NCI-H2227 (cell line): ENCODE measurements around the gene RARB.

Source experiments
- DNase-seq: peaks from one replicate; lab custom pipeline; 2025; ENCODE audit not compliant: unreplicated experiment; lab: John Stamatoyannopoulos, UW

The RARB gene

DNA sequence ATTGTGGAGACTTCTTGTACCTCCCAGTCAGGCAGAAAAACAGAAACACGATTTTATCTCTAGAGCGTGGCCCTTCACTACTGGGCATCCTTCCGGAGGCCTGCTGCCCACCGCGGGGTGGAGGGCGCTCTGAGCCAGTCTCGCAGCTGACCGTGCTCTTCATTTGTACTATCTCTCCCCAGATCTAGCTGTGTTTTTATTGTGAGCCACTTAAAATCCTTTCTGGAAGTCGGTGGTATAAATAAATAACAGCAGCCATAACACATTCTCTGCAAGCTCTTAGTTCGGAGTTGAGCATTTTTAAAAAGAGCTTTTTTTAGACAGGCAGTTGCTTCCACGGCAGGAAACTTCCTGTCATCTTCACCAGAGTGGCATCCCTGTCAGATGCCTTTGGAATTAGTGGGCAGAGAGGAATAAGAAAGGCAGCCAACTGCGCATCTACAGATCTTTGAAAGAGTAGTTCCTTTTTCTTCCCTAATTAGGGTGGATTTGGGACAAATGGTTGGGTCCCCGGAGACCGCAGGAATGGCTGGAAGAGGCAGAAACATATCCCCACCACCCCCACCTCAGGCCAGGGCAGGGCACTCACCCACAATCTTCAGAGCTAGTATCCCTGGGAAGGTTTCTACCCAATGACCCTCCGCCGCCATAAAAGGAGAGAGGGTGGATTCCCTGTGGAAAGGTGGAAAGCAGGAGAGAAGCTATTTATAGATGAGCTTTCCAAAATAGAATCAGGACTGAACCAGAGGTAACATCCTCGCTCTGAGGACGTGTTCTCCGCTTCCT, 145.5 kb downstream of the RARB start:
- no peak for DNase-seq

DNA sequence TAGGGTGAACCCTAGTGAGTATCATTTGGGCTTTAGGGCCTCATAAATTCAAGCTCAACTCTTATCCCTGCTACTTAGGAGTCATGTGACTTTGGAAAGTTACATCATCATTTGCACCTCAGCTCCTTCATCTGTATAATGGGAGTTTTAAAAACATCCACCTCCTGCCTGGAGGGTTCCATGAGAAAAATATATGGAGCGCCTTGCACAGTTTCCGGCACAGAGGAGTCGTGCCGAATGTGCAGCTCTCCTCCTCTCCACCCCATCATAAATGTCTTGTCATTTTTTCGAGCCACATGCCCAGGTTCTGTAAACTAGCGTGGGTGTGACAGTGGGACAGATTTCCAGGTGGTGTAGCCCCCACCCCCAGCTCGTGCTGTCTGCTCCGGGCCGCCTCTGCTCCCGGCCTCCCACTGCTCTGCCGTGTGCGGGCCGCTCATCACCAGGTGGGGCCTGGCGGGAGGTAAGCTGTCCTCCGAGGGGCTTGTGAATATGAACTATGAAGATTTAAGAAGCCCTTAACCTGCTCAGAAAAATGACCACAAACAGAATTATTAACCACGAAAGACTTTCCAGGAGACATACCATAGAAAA, 146.2 kb downstream of the RARB start:
- DNase-seq, result no peak

DNA sequence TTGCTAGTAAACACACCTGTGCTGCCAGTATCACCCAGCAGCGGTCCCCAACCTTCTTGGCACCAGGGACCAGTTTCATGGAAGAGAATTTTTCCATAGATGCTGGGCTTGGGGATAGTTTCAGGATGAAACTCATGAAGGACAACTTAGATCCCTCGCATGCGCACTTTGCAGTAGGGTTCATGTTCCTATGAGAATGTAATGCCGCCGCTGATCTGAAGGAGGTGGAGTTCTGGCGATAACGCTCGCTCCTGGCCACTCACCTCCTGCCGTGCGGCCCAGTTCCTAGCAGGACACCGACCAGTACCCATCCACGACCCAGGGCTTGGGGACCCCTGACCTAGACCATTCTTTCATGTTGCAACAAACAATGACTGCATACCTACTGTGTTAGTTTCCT, 146.9 kb downstream of the RARB start:
- no peak for DNase-seq

DNA sequence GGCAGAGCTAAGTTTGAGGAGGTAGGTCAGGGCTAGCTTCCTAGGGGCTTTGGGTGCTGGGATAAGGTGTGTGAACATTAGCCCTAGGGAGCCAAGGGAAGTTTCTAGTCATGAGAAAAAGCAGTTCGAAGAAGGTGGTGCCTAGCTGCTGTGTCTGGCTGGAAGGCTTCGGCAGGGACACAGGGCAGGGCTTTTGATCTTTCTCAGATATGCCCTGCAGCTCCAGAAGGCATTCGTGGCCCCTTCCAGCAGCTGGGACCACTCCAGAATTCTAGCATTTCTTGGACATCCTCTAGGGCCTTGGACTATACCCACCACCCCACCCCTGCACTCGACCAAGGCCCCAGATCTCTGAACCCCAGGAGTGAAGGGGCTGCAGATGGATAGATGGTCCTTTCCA, 148.1 kb downstream of the RARB start:
- no peak for DNase-seq

DNA sequence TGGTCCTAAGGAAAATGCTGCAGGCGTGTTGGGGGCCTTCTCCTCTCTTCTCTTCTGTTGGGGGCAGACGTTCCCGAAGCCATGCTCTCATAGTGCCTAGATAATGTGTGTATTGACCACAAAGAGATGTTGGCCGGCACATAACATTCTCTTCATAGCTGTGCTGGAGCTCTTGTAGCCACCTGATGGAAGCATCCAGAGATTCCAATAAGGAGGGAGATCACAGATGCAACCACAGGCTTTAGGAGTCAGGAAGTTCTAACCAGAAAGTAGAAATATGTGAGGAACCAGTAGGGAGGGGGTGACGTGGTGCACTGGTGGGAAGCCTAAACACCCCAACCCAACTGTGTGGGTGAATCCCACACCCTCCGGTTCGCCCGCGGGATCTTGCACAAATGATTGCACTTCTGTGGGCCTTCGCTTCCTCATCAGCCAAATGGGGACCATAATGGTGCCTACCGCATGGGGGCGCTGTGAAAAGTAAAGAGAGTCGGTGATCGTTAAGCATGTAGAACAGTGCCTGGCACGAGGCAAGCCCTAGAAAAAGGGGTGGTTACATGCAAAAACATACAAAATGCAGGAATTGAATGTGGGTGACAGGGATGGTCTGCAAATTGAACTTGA, 148.9 kb downstream of the RARB start:
- no peak for DNase-seq

DNA sequence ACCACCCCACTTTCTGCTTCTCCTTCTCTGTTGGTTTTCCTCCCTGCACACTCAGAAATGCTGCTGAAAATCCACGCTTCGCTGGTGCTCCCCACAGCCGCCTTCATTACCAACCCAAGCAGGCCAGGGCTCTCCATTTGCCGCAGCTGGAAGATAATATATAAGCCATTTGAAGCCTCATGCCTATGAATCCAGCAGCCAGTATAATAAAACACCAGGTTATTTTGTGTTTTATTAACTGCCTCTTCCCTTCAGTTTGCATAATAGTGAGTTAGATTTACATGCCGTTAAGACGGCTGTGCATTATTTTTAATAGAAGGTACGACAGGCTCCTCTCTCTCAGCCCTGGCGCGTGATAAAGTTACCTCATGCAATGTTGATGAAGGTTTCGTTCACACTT, 150.0 kb downstream of the RARB start:
- no peak for DNase-seq

DNA sequence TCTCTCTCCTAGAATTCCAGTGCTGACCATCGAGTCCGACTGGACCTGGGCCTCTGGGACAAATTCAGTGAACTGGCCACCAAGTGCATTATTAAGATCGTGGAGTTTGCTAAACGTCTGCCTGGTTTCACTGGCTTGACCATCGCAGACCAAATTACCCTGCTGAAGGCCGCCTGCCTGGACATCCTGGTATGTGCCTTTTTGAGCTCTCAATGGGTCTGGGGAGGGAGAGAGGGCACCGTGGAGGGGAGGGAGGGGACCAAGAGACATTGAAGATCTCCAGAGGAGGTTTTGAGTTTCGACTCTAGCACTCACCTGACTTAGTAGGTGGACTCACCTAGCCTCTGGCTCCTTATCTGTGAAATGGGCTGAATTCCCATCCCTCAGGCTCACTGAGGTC, 152.5 kb downstream of the RARB start:
- DNase-seq, result no peak

DNA sequence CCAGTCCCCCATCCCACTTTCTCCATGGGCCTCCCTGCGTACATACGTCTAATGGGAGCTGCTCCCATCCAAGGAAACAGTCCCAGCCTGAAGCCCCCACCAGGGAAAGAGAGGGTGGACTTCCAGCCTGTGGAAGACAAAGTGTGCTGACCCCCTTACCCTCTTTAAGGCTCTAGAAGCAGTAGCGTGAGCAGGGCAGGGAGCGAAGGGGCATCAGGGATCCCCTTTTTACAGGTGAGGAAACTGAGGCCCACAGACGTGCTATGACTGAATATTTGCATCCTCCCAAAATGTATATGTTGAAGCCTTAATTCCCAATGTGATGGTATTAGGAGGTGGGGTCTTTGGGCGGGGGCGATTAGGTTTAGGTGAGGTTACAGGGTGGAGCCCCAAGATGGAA, 153.3 kb downstream of the RARB start:
- DNase-seq, result no peak

DNA sequence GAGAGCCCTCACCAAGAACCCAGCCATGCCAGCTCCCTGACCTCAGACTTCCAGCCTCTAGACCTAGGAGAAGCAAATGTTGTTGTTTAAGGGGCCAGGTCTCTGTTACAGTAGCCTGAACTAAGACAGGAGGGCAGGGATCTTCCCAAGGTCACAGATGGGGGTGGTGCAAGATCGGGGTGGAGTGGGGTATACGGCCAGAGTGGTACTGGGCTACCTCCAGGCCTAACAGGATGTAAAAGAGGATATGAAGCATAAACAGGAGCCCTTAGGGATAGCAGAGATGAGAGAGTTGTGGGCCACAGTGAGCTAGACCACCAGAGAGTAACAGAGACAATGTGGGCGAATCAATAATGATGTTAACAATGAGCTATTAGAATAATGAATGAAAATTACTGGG, 153.8 kb downstream of the RARB start:
- no peak for DNase-seq

DNA sequence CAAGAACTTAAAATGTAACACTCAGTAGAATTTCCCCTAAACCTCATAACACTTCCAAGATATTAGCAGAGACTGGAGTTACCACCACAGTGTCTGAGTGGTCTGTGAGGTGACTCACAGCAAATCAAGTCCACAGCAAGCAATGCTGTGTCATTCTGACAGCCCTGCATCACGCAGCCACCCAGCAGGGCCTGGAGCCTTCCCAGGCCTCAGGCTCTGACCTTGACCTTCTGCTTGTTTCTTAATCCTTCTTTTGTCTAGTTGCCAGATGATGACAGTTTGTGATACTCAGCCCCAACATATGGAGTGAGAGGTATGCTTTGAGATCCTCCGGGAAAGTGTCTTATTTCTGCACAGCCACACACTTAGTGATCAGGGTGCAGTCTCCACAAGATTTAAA, 154.2 kb downstream of the RARB start:
- DNase-seq, result no peak

DNA sequence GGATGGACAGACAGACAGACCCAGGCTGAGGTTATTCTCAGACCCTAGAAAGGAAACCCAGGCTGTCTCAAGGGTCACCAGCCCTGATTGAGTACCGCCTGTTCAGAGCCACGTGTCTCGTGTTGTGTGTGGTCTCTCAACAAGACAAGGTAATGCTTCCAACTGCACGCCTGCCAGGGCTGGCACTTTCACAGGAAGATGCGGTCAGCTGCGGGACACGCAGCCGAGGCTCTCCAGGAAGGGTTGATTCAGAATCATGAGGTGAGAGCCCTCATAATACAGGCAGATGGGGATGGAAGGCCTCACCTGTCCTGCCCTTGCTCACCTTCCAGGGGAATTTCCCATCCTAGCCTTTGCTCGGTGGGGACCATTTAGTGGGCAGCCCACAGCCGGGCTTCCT, 155.3 kb downstream of the RARB start:
- DNase-seq, result no peak

DNA sequence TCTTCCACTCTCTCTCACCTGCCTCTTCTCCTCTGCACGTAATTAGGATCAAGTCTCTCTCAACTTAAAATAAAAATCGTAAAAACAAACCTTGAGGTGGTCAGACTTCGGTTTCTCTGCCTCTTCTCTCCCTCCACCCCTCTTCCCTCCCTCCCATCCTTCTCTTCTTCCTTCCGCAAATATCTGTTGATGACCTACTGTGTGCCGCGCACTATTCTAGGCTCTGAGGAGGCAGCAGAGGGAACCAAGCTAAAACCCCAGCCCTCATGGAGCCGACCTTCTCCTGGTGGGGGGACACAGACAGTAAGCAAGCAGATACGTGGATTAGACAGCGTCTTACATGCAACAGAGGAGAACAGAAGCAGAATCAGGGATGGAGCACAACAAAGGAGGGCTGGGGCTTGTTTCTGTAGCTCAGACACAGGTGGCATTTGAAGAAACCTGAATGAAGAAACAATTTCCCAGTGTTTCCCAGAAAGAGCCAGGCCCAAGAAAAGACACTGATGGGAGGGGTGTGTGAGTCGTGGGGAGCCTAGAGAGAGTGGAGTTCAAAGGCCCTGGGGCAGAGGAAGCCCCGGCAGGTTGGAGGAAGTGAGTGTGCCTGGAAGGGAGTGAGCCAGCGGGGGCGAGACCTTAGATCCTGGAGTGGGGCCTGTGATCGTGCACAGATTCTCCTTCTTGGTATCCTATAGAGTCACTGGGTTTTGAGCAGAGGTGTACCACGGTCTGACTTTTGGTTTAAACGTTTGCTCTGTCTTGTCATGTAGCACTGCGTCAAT, 156.1 kb downstream of the RARB start:
- DNase-seq, result no peak

DNA sequence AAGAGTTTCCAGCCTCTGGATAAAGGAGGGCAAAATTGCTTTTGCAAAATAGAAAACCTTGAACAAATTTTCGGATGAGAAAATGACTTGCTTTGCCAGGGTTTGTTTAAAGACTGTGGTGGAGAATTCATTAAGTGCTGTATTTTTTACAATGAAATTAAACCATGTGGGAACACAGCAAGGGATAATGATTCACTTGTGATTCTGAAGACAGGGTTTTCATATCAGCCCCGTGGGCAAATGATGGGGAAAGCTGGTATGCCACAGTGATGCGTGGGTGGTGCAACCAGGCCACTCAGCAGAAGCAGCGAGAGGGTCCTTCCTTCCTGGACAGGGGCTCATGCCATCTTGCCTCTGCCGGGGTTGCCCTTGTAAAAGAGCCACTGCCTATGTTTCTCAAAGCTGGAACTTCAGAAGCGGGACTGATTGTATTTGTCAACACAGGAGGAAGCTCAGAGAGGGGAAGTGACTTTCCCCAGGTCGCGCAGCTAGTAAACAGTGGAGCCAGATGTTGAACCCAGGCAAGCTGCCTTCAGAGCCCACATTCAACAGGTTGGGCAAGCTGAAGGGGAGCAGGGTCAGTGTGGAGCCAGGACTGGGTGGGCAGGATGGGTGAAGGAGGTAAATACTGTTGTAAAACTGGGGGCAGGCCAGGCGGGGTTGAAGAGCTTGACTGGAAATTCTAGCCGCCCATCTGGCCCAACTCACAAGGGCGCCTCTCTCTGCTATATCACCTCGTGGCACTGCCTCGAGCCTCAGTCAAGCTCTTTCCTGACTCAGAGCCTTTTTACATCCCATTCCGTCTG, 157.5 kb downstream of the RARB start:
- DNase-seq, result no peak

DNA sequence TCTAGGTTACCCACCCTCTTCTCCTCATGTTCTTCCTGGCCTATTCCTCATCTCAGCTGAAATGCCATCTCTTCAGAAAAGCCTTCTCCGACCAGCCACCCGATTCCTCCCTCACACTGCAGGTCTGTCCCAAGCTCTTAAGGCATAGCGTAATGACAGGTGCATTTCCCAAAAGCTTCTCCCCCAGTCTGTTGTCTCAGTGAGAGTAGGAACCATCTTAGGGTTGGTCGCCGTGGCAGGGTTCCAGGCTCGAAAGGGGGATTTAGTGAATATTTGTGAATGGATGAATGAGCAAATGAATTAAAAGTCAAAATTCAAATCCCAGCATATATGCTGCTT, 158.1 kb downstream of the RARB start:
- DNase-seq, result no peak

DNA sequence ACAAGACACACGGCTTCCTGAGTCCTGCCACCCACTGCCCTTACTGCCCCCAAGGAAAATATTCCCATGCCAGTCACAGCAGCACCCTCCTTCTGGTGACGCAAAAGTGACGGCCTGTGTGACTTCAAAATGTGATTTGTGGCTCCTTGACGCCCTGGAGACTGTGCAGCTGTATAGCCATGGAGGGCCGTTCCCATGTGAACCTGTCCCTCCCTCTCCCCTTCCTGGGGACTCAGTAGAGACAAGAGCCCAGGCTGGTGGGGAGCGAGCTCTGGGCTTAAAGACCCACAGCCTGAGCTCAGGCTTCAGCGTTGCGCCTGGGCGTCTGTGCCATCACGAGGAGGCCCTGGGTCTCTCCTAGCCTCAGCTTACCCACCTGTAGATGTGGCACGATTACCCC, 158.5 kb downstream of the RARB start:
- no peak for DNase-seq

DNA sequence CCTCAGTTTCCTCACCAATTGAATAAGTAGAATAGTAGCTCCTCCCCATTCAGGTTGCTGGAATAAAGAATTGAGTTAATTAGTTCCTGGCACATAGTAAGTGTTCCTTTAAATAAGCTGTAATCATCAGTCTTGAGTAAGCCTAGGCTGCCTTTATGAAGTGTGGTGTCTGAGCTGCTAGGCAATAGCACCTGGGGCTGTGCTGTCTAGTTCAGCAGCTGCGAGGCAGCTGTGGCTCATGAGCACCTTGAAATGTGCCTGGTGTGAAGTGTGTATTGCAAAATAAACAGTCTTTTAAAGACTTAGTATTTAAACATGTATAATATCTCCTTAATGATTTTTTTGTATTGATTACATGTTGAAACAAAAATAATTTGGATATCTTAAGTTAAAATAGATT, 159.0 kb downstream of the RARB start:
- no peak for DNase-seq

DNA sequence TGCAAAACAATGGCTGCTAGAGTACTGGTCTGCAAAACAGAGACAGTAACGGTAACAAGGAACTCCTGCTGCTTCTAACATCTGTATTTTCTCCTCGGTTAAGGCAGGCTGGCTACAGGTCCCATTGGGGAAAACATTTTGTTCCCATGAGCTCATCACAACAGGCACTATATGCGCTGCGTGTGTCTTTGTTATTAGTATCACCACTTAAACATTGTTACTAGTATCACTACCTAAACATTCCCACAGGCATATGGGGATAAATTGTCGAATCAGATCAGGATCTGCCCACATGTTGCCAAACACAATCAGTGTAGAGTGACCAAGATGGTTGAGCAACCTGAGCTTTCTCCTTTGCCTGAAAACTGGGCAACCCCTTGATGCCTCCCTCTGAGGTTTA, 159.5 kb downstream of the RARB start:
- DNase-seq, result no peak

DNA sequence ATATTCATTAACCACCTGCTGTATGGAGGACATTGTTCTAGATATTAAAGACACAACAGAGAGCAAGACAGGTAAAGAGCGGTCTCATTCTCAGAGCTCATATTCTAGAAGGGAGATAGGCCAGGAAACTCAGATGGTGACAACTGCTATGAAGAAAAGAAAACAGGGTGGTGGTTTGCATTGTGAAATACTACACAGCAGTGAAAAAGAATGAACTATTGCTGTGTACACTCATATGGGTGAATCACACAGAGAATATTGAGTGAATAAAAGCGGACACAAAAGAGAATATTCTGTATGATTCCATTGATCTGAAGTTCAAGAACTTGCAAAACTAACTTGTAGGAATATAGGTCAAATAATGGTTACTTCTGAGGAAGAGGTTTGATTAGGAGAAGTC, 159.9 kb downstream of the RARB start:
- no peak for DNase-seq

DNA sequence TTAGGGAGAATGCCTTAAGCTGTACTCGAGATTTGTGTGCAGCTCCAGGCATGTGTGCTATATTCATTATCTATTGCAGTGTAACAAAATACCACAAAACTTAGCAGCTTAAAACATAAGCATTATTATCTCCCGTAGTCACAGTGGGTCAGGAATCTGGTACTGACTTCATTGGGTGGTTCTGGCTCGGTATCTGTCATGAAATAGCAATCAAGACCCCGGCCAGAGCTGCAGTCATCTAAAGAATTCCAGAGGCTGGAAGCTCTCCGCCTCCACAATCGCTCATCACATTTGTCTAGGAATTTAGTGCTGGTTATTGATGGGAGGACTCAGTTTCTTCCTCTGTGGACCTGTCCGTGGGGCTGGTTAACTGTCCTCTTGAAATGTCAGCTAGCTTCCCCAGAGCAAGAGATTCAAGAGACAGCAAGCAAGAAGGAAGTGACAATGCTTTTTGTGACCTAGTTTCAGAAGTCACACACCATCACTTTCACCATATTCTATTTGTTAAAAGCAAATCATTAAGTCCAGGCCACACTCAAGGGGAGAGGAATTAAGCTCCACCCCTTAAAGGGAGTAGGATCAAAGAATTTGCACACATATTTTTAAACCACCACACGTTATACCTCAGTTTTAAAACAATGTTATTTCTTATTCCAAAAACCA, 160.5 kb downstream of the RARB start:
- no peak for DNase-seq

DNA sequence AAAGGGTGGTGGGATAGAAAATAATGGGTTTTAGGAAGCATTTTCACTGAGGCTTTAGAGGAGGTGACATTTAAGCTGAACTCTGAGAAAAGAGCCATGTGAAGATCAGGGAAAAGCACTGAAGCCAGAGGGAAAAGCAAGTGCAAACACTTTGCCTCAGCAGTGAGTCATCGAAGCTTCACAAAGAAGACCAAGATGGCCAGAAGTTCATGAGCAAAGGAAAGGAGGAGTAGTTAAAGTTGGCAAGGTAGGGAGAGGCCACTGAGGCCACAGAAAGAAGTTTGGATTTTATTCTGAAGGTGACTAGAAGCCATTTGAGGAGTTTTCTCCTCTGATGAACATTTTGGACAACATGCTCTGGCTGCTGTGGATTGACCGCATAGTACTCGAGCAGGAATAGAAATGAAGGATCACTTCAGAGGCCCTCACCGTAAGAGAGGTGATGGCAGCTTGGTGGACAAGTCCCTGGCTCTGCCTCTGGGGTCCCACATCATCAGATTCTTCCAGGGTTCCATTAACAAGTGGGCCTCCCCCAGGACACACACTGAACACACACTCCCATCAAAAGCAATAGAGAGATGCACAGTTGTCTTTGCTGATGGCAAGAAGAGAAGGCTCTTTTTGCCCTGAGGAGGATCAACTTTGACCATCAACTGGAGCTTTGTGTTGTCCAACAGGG, 161.2 kb downstream of the RARB start:
- no peak for DNase-seq
